Trophoblast cell (in vitro differentiated cells and primary cell): Measurements from ENCODE around the gene CHCHD6.

Source experiments
- DNase-seq, 2 donors: peaks; one replicate each; pipeline ENCODE4 v3.0.0-alpha.2; 2016
- H2AFZ ChIP-seq: 2 replicates; pipeline ENCODE4 v1.6.1; 2013; ENCODE audit warnings: low read length, moderate library complexity, mild to moderate bottlenecking; ENCODE audit not compliant: insufficient read depth, poor library complexity
- H2AK5ac ChIP-seq: 2 replicates; pipeline ENCODE4 v1.6.1; 2013; ENCODE audit warnings: mild to moderate bottlenecking, low read length
- H2BK120ac ChIP-seq: 2 replicates; pipeline ENCODE4 v1.6.1; 2013; ENCODE audit warnings: low read length, mild to moderate bottlenecking, moderate library complexity; ENCODE audit not compliant: insufficient read depth, poor library complexity
- H2BK12ac ChIP-seq: 2 replicates; pipeline ENCODE4 v1.6.1; 2013; ENCODE audit warnings: mild to moderate bottlenecking, low read length, moderate library complexity
- H2BK5ac ChIP-seq: 2 replicates; pipeline ENCODE4 v1.6.1; 2013; ENCODE audit warnings: low read length, low read depth, moderate library complexity, mild to moderate bottlenecking; ENCODE audit not compliant: poor library complexity
- H3K14ac ChIP-seq: 2 replicates; pipeline ENCODE4 v1.6.1; 2013; ENCODE audit warnings: mild to moderate bottlenecking, low read length
- H3K18ac ChIP-seq: 2 replicates; pipeline ENCODE4 v1.6.1; 2013; ENCODE audit warnings: mild to moderate bottlenecking, low read length
- H3K23ac ChIP-seq: 2 replicates; pipeline ENCODE4 v1.6.1; 2013; ENCODE audit warnings: low read length
- H3K27ac ChIP-seq: 2 replicates; pipeline ENCODE4 v1.5.1; 2013; ENCODE audit warnings: low read depth, mild to moderate bottlenecking, inconsistent platforms, low read length, moderate library complexity
- H3K27me3 ChIP-seq: 2 replicates; pipeline ENCODE4 v1.6.1; 2013; ENCODE audit warnings: inconsistent platforms, mild to moderate bottlenecking, low read length, moderate library complexity; ENCODE audit not compliant: insufficient read depth
- H3K36me3 ChIP-seq, 2 experiments: 1 replicate in 1 of 2; 2 replicates in 1 of 2; pipeline ENCODE4 v1.6.1; 2013; ENCODE audit warnings: low read length in 2 of 2, mild to moderate bottlenecking in 2 of 2, moderate library complexity in 1 of 2; ENCODE audit not compliant: insufficient read depth in 2 of 2, control insufficient read depth in 1 of 2
- H3K4ac ChIP-seq: 2 replicates; pipeline ENCODE4 v1.6.1; 2013; ENCODE audit warnings: low read depth, mild to moderate bottlenecking, low read length, moderate library complexity
- H3K4me1 ChIP-seq, 2 experiments: 1 replicate in 1 of 2; 2 replicates in 1 of 2; pipeline ENCODE4 v1.6.1; 2013; ENCODE audit warnings: low read length in 2 of 2, mild to moderate bottlenecking in 2 of 2, moderate library complexity in 1 of 2; ENCODE audit not compliant: insufficient read depth in 2 of 2, control insufficient read depth in 1 of 2
- H3K4me2 ChIP-seq: 2 replicates; pipeline ENCODE4 v1.6.1; 2013; ENCODE audit warnings: inconsistent platforms, mild to moderate bottlenecking, low read length, moderate library complexity
- H3K4me3 ChIP-seq: 2 replicates; pipeline ENCODE4 v1.5.1; 2013; ENCODE audit warnings: mild to moderate bottlenecking, low read depth, low read length, inconsistent platforms
- H3K79me1 ChIP-seq: one replicate; pipeline ENCODE4 v1.6.1; 2013; ENCODE audit warnings: low read length
- H3K79me2 ChIP-seq: 2 replicates; pipeline ENCODE4 v1.6.1; 2013; ENCODE audit warnings: low read length, mild to moderate bottlenecking; ENCODE audit not compliant: control insufficient read depth, insufficient read depth, poor library complexity
- H3K9ac ChIP-seq: 2 replicates; pipeline ENCODE4 v1.6.1; 2013; ENCODE audit warnings: mild to moderate bottlenecking, low read length
- H3K9me3 ChIP-seq: 2 replicates; pipeline ENCODE4 v1.6.1; 2013; ENCODE audit warnings: low read depth, mild to moderate bottlenecking, control low read depth, inconsistent platforms, low read length; ENCODE audit not compliant: insufficient read depth
- H4K12ac ChIP-seq: 2 replicates; pipeline ENCODE4 v1.6.1; 2013; ENCODE audit warnings: low read depth, mild to moderate bottlenecking, low read length, moderate library complexity
- H4K8ac ChIP-seq: 2 replicates; pipeline ENCODE4 v1.6.1; 2013; ENCODE audit warnings: low read depth, mild to moderate bottlenecking, low read length, moderate library complexity
- H4K91ac ChIP-seq: one replicate; pipeline ENCODE4 v1.6.1; 2013; ENCODE audit warnings: low read depth, mild to moderate bottlenecking, low read length, moderate library complexity
- WGBS: extraction: QIAGEN DNeasy Blood & Tissue Kit; methylation state at CpG from one replicate; pipeline ENCODE4 v1.1.7; 2013; ENCODE audit warnings: missing lambda C conversion rate; ENCODE audit not compliant: insufficient read length, insufficient coverage; ENCODE audit errors: extremely low coverage; 5-methylcytosine and 5-hydroxymethylcytosine counted together

The CHCHD6 gene

GRCh38 chr3:126972866-126973265 is 268.8 kb downstream of the CHCHD6 start:
- Histone ChIP-seq H3K36me3 (no peaks in the 10 kb centered on the region), H4K8ac (no peak overlapping the region), H3K4me2 (no peak overlapping the region), H3K14ac (no peak overlapping the region), H4K91ac (no peak overlapping the region), H3K23ac (no peak overlapping the region), H3K9ac (no peak overlapping the region), H3K27ac (no peak overlapping the region), H3K9me3 (peaks cover 2% of the 10 kb centered on the region), H2BK12ac (no peak overlapping the region), H3K4me3 (no peak overlapping the region), H2AK5ac (no peak overlapping the region), H4K12ac (no peak overlapping the region), H3K79me1 (no peaks in the 10 kb centered on the region), H3K79me2 (no peaks in the 10 kb centered on the region), H2AFZ (no peak overlapping the region), H2BK120ac (no peak overlapping the region), H3K27me3 (no peaks in the 10 kb centered on the region), H2BK5ac (no peak overlapping the region), H3K4me1 (no peaks in the 10 kb centered on the region), H3K18ac (no peak overlapping the region), H3K4ac (no peak overlapping the region)
- WGBS, result no CpG with 5 or more reads among the region's 5 CpGs
- no peak for DNase-seq

GRCh38 chr3:126973814-126974213 is 269.8 kb downstream of the CHCHD6 start:
- H3K4me3 ChIP-seq, result no peak overlapping the region
- no peak overlapping the region for H3K4me2 ChIP-seq
- no peak overlapping the region for H3K23ac ChIP-seq
- H3K4me1 ChIP-seq, result no peaks in the 10 kb centered on the region
- no peak overlapping the region for H4K8ac ChIP-seq
- H3K27ac ChIP-seq, result no peak overlapping the region
- H2BK120ac ChIP-seq, result no peak overlapping the region
- H3K14ac ChIP-seq, result no peak overlapping the region
- H4K12ac ChIP-seq, result no peak overlapping the region
- no peaks in the 10 kb centered on the region for H3K27me3 ChIP-seq
- H3K79me2 ChIP-seq, result no peaks in the 10 kb centered on the region
- H3K9ac ChIP-seq, result no peak overlapping the region
- H2BK12ac ChIP-seq, result no peak overlapping the region
- no peaks in the 10 kb centered on the region for H3K36me3 ChIP-seq
- no peak for DNase-seq
- H4K91ac ChIP-seq, result no peak overlapping the region
- H3K18ac ChIP-seq, result no peak overlapping the region
- no peaks in the 10 kb centered on the region for H3K79me1 ChIP-seq
- no peak overlapping the region for H2AK5ac ChIP-seq
- WGBS, result no CpG with 5 or more reads among the region's 1 CpG
- H3K4ac ChIP-seq, result no peak overlapping the region
- no peak overlapping the region for H2AFZ ChIP-seq
- H2BK5ac ChIP-seq, result no peak overlapping the region
- H3K9me3 ChIP-seq, result peaks cover 5% of the 10 kb centered on the region

- Histone ChIP-seq H3K4ac (no peak overlapping the region), H3K23ac (no peak overlapping the region), H4K8ac (no peak overlapping the region), H2BK12ac (no peak overlapping the region), H3K27ac (no peak overlapping the region), H2AK5ac (no peak overlapping the region), H3K18ac (no peak overlapping the region), H3K4me1 (no peaks in the 10 kb centered on the region), H3K4me2 (no peak overlapping the region), H3K79me2 (no peaks in the 10 kb centered on the region), H3K27me3 (no peaks in the 10 kb centered on the region), H3K9me3 (peaks cover 5% of the 10 kb centered on the region), H2BK120ac (no peak overlapping the region), H4K12ac (no peak overlapping the region), H2BK5ac (no peak overlapping the region), H3K14ac (no peak overlapping the region), H3K36me3 (no peaks in the 10 kb centered on the region), H4K91ac (no peak overlapping the region), H2AFZ (no peak overlapping the region), H3K9ac (no peak overlapping the region), H3K79me1 (no peaks in the 10 kb centered on the region), H3K4me3 (no peak overlapping the region)
- WGBS, result no CpG with 5 or more reads among the region's 3 CpGs
- DNase-seq, result no peak
These were observed 270.7 kb downstream of the CHCHD6 start for GRCh38 chr3:126974756-126975155.

GRCh38 chr3:126976906-126977305 is 272.9 kb downstream of the CHCHD6 start:
- peaks cover 0 to under 1% of the 10 kb centered on the region in 2 experiments for H3K4me1 ChIP-seq
- no peak overlapping the region for H3K27ac ChIP-seq
- WGBS, result no CpG with 5 or more reads among the region's 7 CpGs
- H3K36me3 ChIP-seq, result no peaks in the 10 kb centered on the region
- H3K9ac ChIP-seq, result no peak overlapping the region
- H3K14ac ChIP-seq, result no peak overlapping the region
- no peak overlapping the region for H3K23ac ChIP-seq
- H3K4ac ChIP-seq, result no peak overlapping the region
- no peak overlapping the region for H2BK5ac ChIP-seq
- no peak overlapping the region for H2AK5ac ChIP-seq
- no peak overlapping the region for H3K4me3 ChIP-seq
- H3K79me1 ChIP-seq, result no peaks in the 10 kb centered on the region
- no peak overlapping the region for H3K18ac ChIP-seq
- H3K79me2 ChIP-seq, result no peaks in the 10 kb centered on the region
- no peak overlapping the region for H4K12ac ChIP-seq
- H3K27me3 ChIP-seq, result no peaks in the 10 kb centered on the region
- DNase-seq, result no peak
- no peak overlapping the region for H4K8ac ChIP-seq
- no peak overlapping the region for H4K91ac ChIP-seq
- no peak overlapping the region for H3K4me2 ChIP-seq
- H2BK12ac ChIP-seq, result no peak overlapping the region
- no peak overlapping the region for H2BK120ac ChIP-seq
- H3K9me3 ChIP-seq, result peaks cover 7% of the 10 kb centered on the region
- H2AFZ ChIP-seq, result no peak overlapping the region
